ENCODE results near the gene CPAMD8.
"Not testable (repeated sequence)": the region's sequence is repeated elsewhere in the genome, so short reads cannot be mapped to it uniquely, and the experiment has no call there.

CPAMD8 gene

DNA sequence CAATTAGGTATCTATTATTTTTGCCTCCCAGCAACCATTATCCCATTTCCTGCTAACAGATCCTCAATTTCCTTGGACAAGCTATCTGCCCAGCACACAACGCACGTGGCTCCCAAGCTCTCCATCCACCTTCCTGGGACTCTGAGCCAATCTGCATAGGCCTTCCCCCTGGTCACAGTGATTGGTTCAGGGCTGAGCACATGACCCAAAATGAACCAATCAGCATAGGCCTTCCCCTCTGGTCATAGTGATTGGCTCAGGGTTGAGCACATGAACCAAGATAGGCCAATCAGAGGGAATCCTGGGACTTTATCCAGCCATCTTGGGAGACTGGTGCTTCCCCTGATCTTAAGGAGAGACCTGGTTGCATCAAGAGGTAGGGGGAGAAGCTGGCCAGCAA lies 5.8 kb downstream of the CPAMD8 start:
- FAIRE-seq (no peak), DNase-seq (ENCODE audit: insufficient read length, low spot score) (no peak)

DNA sequence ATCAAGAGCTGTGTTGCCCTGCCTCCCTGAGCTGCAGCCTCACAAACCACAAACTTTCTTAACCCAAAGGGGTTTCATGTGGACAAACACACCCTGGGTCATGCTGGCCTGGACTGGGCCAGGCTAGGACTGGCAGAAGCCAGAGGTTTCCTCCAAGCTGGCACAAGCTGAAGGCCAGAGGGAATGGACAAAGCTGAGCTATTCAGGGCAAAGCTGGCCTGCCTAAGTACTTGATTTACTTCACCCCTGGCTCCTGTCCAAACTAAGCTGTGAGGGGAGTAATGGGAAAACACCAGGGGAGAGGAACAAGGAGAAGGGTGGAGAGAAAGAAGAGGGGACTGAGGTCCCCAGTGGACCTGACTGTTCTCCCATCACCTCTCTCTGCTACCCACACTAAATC lies 6.2 kb downstream of the CPAMD8 start:
- no peak for FAIRE-seq
- no peak for DNase-seq (ENCODE audit: insufficient read length, low spot score)
- TF ChIP-seq, protein P1, sequence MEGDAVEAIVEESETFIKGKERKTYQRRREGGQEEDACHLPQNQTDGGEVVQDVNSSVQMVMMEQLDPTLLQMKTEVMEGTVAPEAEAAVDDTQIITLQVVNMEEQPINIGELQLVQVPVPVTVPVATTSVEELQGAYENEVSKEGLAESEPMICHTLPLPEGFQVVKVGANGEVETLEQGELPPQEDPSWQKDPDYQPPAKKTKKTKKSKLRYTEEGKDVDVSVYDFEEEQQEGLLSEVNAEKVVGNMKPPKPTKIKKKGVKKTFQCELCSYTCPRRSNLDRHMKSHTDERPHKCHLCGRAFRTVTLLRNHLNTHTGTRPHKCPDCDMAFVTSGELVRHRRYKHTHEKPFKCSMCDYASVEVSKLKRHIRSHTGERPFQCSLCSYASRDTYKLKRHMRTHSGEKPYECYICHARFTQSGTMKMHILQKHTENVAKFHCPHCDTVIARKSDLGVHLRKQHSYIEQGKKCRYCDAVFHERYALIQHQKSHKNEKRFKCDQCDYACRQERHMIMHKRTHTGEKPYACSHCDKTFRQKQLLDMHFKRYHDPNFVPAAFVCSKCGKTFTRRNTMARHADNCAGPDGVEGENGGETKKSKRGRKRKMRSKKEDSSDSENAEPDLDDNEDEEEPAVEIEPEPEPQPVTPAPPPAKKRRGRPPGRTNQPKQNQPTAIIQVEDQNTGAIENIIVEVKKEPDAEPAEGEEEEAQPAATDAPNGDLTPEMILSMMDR (IDR thresholded peaks at IDR 0.05; ENCODE audit: insufficient read depth, missing control alignments): no peak

More for the DNA sequence above, 5.8 kb downstream of the CPAMD8 start:
- TF ChIP-seq, protein P1 (IDR thresholded peaks at IDR 0.05; ENCODE audit: insufficient read depth, missing control alignments): no peak

DNA sequence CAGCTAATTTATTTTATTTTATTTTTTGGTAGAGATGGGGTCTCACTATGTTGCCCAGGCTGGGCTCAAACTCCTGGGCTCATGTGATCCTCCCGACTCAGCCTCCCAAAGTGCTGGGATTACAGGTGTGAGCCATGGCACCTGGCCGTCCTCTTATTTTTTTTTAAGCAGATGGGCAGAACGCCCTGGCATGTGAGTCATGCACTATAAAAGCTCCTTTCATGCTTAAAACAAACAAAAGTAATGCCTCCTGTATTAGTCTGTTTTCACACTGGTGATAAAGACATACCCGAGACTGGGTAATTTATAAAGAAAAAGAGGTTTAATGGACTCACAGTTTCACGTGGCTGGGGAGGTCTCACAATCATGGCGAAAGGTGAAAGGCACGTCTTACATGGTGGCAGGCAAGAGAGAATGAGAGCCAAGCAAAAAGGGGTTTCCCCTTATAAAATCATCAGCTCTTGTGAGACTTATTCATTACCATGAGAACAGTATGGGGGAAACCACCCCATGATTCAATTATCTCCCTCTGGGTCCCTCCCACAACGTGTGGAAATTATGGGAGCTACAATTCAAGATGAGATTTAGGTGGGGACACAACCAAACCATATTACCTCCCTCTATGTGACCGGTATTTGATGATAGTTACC lies 12.3 kb downstream of the CPAMD8 start:
- DNase-seq (ENCODE audit: insufficient read length, low spot score); FAIRE-seq: not testable (repeated sequence)

DNA sequence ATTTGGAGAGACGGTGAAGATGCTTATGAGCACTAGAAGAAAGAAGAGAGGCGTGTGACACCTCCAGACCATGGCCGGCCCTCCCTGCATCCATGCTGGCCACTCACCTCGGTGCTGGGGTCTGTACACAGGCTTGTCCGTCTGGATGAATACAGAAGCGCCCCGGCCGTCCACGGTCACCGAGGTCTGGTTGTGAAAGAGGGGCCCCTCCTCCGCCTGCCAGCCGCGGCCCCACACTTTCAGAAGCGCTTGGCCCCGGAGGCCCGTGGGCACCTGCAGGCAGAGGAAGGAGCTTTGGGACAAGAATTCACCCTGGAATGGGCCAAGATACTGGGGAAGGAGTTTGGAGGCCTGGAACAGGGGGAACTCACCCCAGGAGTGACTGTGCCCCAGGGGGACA lies 15.1 kb downstream of the CPAMD8 start:
- TF ChIP-seq, protein P1 (IDR thresholded peaks at IDR 0.05; ENCODE audit: insufficient read depth, missing control alignments): no peak
- FAIRE-seq: no peak
- DNase-seq (ENCODE audit: insufficient read length, low spot score): no peak

DNA sequence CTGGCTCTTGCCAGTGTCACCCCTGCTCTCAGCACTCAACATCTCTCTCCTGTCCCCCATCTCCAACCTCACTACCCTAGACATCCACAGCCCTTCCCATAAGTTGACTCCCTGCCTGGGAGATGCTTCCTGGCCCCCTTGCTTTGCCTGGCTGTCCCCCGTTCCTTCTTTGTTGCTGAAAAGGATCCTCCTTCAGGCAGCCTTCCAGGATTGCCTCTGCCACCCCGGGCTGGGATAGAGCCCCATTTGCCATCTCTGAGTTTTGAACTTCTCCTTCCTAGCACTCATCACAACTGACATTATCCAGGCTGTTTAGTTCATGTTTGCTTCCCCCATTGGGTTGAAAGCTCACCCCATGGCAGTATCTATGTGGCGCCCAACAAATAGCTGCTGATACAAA lies 20.0 kb downstream of the CPAMD8 start:
- FAIRE-seq: no peak
- DNase-seq (ENCODE audit: insufficient read length, low spot score): no peak
- TF ChIP-seq, protein P1 (IDR thresholded peaks at IDR 0.05; ENCODE audit: insufficient read depth, missing control alignments): no peak

DNA sequence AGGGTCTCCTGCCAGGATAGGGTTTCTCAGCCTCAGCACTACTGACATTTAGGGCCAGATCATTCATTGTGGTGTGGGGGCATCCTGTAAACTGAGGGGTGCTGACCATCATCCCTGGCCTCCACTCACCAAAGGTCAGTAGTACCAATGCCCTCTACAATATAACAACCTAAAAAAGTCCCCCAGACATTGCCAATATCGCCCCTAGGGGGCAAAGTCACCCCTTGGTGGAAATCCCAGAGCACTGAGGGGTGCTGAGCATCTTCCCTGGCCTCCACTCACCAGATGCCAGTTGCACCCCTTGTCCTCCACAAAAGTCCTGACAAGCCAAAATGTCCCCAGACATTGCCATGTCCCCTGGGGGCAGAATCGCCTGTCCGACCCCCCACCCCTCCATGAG lies 21.6 kb downstream of the CPAMD8 start:
- FAIRE-seq (no peak), DNase-seq (ENCODE audit: insufficient read length, low spot score) (no peak)
- TF ChIP-seq, protein P1 (IDR thresholded peaks at IDR 0.05; ENCODE audit: insufficient read depth, missing control alignments): no peak

DNA sequence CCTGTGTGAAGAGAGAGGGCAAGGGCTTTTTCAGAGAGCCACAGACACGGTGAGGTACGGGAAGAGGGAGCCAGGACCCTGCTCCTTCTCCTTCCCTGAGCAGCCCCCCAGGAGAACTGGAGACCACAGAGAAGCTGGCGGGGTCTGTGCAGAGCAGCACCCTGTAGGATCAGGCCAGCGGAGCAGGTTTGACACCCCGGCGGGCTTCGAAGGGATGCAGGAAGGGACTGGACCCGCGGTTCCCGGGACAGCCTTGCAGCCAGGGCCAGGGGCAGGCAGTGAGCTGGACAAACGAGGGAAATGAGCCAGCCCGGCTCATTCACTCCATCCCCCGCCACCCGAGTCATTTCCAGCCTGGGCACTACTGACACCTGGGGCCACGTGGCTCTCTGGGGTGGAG lies 22.2 kb downstream of the CPAMD8 start:
- TF ChIP-seq, protein P1 (IDR thresholded peaks at IDR 0.05; ENCODE audit: insufficient read depth, missing control alignments): no peak
- DNase-seq (ENCODE audit: insufficient read length, low spot score) (no peak), FAIRE-seq (no peak)

DNA sequence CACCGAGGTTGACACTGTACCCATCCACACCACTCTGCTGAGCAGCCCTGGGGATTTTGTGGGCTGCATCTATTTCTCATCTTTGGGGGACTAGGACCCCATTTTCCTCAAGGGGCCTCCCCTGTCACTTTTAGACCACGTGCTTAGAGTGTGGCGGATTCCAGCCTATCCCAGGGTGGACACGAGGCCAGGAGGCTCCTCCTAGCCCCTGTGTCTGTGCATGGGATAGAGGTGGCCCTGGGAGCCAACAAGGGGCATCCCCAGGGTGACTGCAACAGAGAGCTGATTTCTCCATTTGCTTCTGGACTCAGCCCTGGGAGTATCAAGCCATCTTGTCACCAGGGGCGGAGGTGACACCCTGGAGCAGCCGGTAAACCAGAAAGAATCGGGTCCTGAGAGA lies 24.2 kb downstream of the CPAMD8 start:
- no peak for DNase-seq (ENCODE audit: insufficient read length, low spot score)
- TF ChIP-seq, protein P1 (IDR thresholded peaks at IDR 0.05; ENCODE audit: insufficient read depth, missing control alignments): no peak
- FAIRE-seq: no peak

All from D721Med (cell line).